Cardiac fibroblast (primary cell): ENCODE results near the gene HFE.
A peak's percentile ranks its signal among the peaks of the same experiment; 100 is the strongest.

Source experiments
- DNase-seq, 2 donors: peaks; one replicate each; pipeline versions ENCODE4 v3.0.0 to v3.0.0-alpha.2; 2010; ENCODE audit warnings: low read depth in 2 of 2
- H3K4me3 ChIP-seq, 2 donors: replicated peaks in 1 of 2; 1 replicate in 1 of 2; 2 replicates in 1 of 2; pipeline ENCODE4 v1.5.1; 2011; ENCODE audit warnings: low read depth in 2 of 2, low read length in 2 of 2, mild to moderate bottlenecking in 2 of 2, moderate library complexity in 1 of 2
- CTCF ChIP-seq: IDR thresholded peaks from one replicate; pipeline ENCODE4 v1.5.1; 2011; ENCODE audit warnings: low read depth, mild to moderate bottlenecking, low read length, inconsistent platforms

The HFE gene

GRCh38 chr6:26092443-26092842 lies 5.2 kb downstream of the HFE start:
- DNase-seq = no peak
- no peak for TF ChIP-seq CTCF
- H3K4me3 ChIP-seq = no peak overlapping the region

GRCh38 chr6:26094036-26094435 lies 6.8 kb downstream of the HFE start:
- TF ChIP-seq CTCF = no peak
- no peak for DNase-seq
- H3K4me3 ChIP-seq = no peak overlapping the region

- peak; percentile 62 for TF ChIP-seq CTCF
- DNase-seq = peak; percentile 79
- no peak overlapping the region for H3K4me3 ChIP-seq
These were observed 10.1 kb downstream of the HFE start for GRCh38 chr6:26097268-26097875.

- no peak for TF ChIP-seq CTCF
- peak overlapping the region; percentile 24 to 60 for H3K4me3 ChIP-seq
- DNase-seq = peak; percentile 71 to 73
These were observed 16.0 kb downstream of the HFE start for GRCh38 chr6:26103141-26103769.

GRCh38 chr6:26103770-26104456 lies 16.7 kb downstream of the HFE start:
- peak overlapping the region; percentile 55 to 60 for H3K4me3 ChIP-seq
- TF ChIP-seq CTCF = peak; percentile 44

GRCh38 chr6:26104457-26105108 lies 17.4 kb downstream of the HFE start:
- peak in 1 of 2 donors; percentile 13 for DNase-seq
- TF ChIP-seq CTCF = no peak
- peak overlapping the region; percentile 55 to 60 for H3K4me3 ChIP-seq

More at GRCh38 chr6:26103770-26104456, 16.7 kb downstream of the HFE start:
- DNase-seq = peak; percentile 97
